Osteocyte (in vitro differentiated cells): Measurements from ENCODE around the gene LRRC4B. TPM values are rescaled to one million over a fixed set of nuclear protein-coding genes. Genes with fewer than 3 reads are reported as not detected.

Source experiments
- DNase-seq: peaks from one replicate; pipeline ENCODE4 v3.0.0; 2021; ENCODE audit warnings: mixed read lengths; ENCODE audit not compliant: unreplicated experiment; ENCODE audit errors: extremely low spot score
- H3K27ac Mint-ChIP-seq: one replicate; pipeline ENCODE4 v1.8.0; 2021; ENCODE audit warnings: mild to moderate bottlenecking, mixed read lengths; ENCODE audit not compliant: unreplicated experiment
- H3K27me3 Mint-ChIP-seq: one replicate; pipeline ENCODE4 v1.8.0; 2021; ENCODE audit warnings: mixed read lengths; ENCODE audit not compliant: unreplicated experiment
- H3K36me3 Mint-ChIP-seq: one replicate; pipeline ENCODE4 v1.8.0; 2021; ENCODE audit warnings: mixed read lengths; ENCODE audit not compliant: unreplicated experiment
- H3K4me1 Mint-ChIP-seq: one replicate; pipeline ENCODE4 v1.8.0; 2021; ENCODE audit warnings: mixed read lengths; ENCODE audit not compliant: unreplicated experiment
- H3K4me3 Mint-ChIP-seq: one replicate; pipeline ENCODE4 v1.8.0; 2021; ENCODE audit warnings: mild to moderate bottlenecking, moderate library complexity, mixed read lengths; ENCODE audit not compliant: unreplicated experiment
- H3K9me3 Mint-ChIP-seq: one replicate; pipeline ENCODE4 v1.8.0; 2021; ENCODE audit warnings: mixed read lengths; ENCODE audit not compliant: unreplicated experiment
- total RNA-seq: library from RNA; stranded (reverse); gene quantifications from 2 replicates; pipeline ENCODE4 v1.2.1, GENCODE V29; 2021
- TF ChIP-seq, protein P1 (sequence below): fragments of 200-600 bp; sonication (generic); IDR thresholded peaks from 2 replicates; pipeline ENCODE4 v1.5.0; 2021; ENCODE audit warnings: antibody characterized with exemption, mild to moderate bottlenecking, moderate library complexity

LRRC4B gene
- total RNA-seq, 1 donor from 2014 or later = 0.11 TPM

- H3K4me3 Mint-ChIP-seq = no peak overlapping the region
- TF ChIP-seq, protein P1, sequence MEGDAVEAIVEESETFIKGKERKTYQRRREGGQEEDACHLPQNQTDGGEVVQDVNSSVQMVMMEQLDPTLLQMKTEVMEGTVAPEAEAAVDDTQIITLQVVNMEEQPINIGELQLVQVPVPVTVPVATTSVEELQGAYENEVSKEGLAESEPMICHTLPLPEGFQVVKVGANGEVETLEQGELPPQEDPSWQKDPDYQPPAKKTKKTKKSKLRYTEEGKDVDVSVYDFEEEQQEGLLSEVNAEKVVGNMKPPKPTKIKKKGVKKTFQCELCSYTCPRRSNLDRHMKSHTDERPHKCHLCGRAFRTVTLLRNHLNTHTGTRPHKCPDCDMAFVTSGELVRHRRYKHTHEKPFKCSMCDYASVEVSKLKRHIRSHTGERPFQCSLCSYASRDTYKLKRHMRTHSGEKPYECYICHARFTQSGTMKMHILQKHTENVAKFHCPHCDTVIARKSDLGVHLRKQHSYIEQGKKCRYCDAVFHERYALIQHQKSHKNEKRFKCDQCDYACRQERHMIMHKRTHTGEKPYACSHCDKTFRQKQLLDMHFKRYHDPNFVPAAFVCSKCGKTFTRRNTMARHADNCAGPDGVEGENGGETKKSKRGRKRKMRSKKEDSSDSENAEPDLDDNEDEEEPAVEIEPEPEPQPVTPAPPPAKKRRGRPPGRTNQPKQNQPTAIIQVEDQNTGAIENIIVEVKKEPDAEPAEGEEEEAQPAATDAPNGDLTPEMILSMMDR = no peak
- no peaks in the 10 kb centered on the region for H3K9me3 Mint-ChIP-seq
- no peaks in the 10 kb centered on the region for H3K36me3 Mint-ChIP-seq
- H3K27ac Mint-ChIP-seq = no peak overlapping the region
- no peaks in the 10 kb centered on the region for H3K4me1 Mint-ChIP-seq
- no peak for DNase-seq
- H3K27me3 Mint-ChIP-seq = no peaks in the 10 kb centered on the region
Observed at GRCh38 chr19:50468818-50469217, 99.4 kb downstream of the LRRC4B start.

DNA sequence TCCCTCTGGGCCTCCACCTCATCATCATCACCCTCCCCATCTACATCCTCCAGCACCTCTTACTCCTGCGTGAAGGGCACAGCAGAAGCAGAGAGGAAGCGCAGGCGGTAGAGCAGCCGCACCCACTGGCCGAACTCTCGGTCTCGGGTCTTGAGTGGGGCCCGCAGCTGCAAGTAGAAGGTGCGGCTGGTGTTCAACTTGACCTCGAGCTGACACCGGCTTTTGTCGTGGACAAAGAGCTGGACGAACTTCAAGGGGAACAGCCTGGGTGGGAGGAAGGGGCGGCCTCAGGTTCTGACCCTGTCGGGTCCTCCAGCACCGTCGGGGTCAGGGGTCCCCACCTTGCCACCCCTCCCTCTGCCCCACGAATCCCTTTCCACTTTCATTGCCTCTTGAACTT lies 100.7 kb downstream of the LRRC4B start:
- Mint-ChIP-seq H3K27ac (no peak overlapping the region), H3K36me3 (no peaks in the 10 kb centered on the region), H3K4me1 (no peaks in the 10 kb centered on the region), H3K4me3 (no peak overlapping the region), H3K9me3 (no peaks in the 10 kb centered on the region), H3K27me3 (no peaks in the 10 kb centered on the region)
- TF ChIP-seq, protein P1 = no peak
- DNase-seq = no peak

Other genes with a start within 250 kb of the LRRC4B start
- gene KCNC3, start 239.1 kb downstream of the LRRC4B start, total RNA-seq = 1.1 and 1.2 TPM in 2 replicates
- 0.16 and 1.3 TPM in 2 replicates for gene NAPSA, start 202.8 kb downstream of the LRRC4B start, total RNA-seq
- gene NR1H2, start 192.0 kb downstream of the LRRC4B start, total RNA-seq = 53.4 and 64.5 TPM in 2 replicates
- 19.6 and 22.2 TPM in 2 replicates for gene POLD1, start 184.1 kb downstream of the LRRC4B start, total RNA-seq
- not detected in 2 replicates for gene SPIB, start 149.5 kb downstream of the LRRC4B start, total RNA-seq
- gene MYBPC2, start 135.5 kb downstream of the LRRC4B start, total RNA-seq = not detected in 2 replicates
- 166 and 172 TPM in 2 replicates for gene EMC10, start 91.9 kb downstream of the LRRC4B start, total RNA-seq
- gene GARIN5A, start 91.6 kb downstream of the LRRC4B start, total RNA-seq = 1.8 and 2.0 TPM in 2 replicates
- gene JOSD2, start 57.2 kb downstream of the LRRC4B start, total RNA-seq = 43.7 and 46.9 TPM in 2 replicates
- gene ASPDH, start 54.5 kb downstream of the LRRC4B start, total RNA-seq = not detected in 2 replicates
- gene SYT3, start 71.4 kb upstream of the LRRC4B start, total RNA-seq = 0.29 and 0.38 TPM in 2 replicates
- gene C19orf81, start 81.0 kb upstream of the LRRC4B start, total RNA-seq = not detected in 2 replicates
- 0.29 and 0.40 TPM in 2 replicates for gene SHANK1, start 151.4 kb upstream of the LRRC4B start, total RNA-seq
- gene CLEC11A, start 154.9 kb upstream of the LRRC4B start, total RNA-seq = 5.0 and 6.0 TPM in 2 replicates
- gene GPR32, start 202.0 kb upstream of the LRRC4B start, total RNA-seq = not detected in 2 replicates
- not detected in 2 replicates for gene ACP4, start 222.0 kb upstream of the LRRC4B start, total RNA-seq